Parathyroid adenoma (tissue), 2 donors: Measurements from ENCODE around the gene ARL6IP6.
"Not testable (repeated sequence)": the region's sequence is repeated elsewhere in the genome, so short reads cannot be mapped to it uniquely, and the experiment has no call there.

ENCODE experiments used
- H2AFZ ChIP-seq: fragments of 300-600 bp; sonication (generic); one replicate; pipeline ENCODE4 v1.7.0; 2017; ENCODE audit warnings: antibody characterized with exemption, mild to moderate bottlenecking
- H3K27ac ChIP-seq: fragments of 300-600 bp; sonication (generic); one replicate; pipeline ENCODE4 v1.7.0; 2017
- H3K27me3 ChIP-seq: fragments of 300-600 bp; sonication (generic); one replicate; pipeline ENCODE4 v1.7.0; 2017; ENCODE audit warnings: low read length; ENCODE audit not compliant: control insufficient read depth, insufficient read depth
- H3K36me3 ChIP-seq: fragments of 300-600 bp; sonication (generic); one replicate; pipeline ENCODE4 v1.7.0; 2017; ENCODE audit warnings: low read length; ENCODE audit not compliant: control insufficient read depth, insufficient read depth
- H3K4me1 ChIP-seq: fragments of 300-600 bp; sonication (generic); one replicate; pipeline ENCODE4 v1.7.0; 2017; ENCODE audit warnings: control low read depth
- H3K4me2 ChIP-seq: fragments of 300-600 bp; sonication (generic); one replicate; pipeline ENCODE4 v1.7.0; 2017; ENCODE audit warnings: low read length
- H3K4me3 ChIP-seq: fragments of 300-600 bp; sonication (generic); one replicate; pipeline ENCODE4 v1.7.0; 2017; ENCODE audit warnings: low read depth, low read length
- H3K79me2 ChIP-seq: fragments of 300-600 bp; sonication (generic); one replicate; pipeline ENCODE4 v1.7.0; 2017; ENCODE audit warnings: control low read depth
- H3K9ac ChIP-seq: fragments of 300-600 bp; sonication (generic); one replicate; pipeline ENCODE4 v1.7.0; 2017; ENCODE audit warnings: mild to moderate bottlenecking
- H3K9me3 ChIP-seq: fragments of 300-600 bp; sonication (generic); one replicate; pipeline ENCODE4 v1.7.0; 2017; ENCODE audit warnings: low read length; ENCODE audit not compliant: control insufficient read depth
- TF ChIP-seq, protein P1 (sequence below): fragments of 300-600 bp; sonication (generic); IDR thresholded peaks from one replicate; pipeline ENCODE4 v1.7.0; 2017; ENCODE audit warnings: antibody characterized with exemption, mild to moderate bottlenecking
- donor health status: primary hyperparathyroidism.

Gene ARL6IP6

GRCh38 chr2:152718909-152719645 lies 657 bp downstream of the ARL6IP6 start:
- Histone ChIP-seq H3K4me1 (peaks cover 4% of the 10 kb centered on the region), H3K27ac (peak overlapping the region; percentile 98), H2AFZ (peak overlapping the region; percentile 98), H3K27me3 (no peaks in the 10 kb centered on the region), H3K9ac (peak overlapping the region; percentile 70), H3K4me2 (peak overlapping the region; percentile 87), H3K9me3 (no peaks in the 10 kb centered on the region), H3K79me2 (peaks cover 34% of the 10 kb centered on the region), H3K4me3 (peak overlapping the region; percentile 100), H3K36me3 (no peaks in the 10 kb centered on the region)
- TF ChIP-seq, protein P1, sequence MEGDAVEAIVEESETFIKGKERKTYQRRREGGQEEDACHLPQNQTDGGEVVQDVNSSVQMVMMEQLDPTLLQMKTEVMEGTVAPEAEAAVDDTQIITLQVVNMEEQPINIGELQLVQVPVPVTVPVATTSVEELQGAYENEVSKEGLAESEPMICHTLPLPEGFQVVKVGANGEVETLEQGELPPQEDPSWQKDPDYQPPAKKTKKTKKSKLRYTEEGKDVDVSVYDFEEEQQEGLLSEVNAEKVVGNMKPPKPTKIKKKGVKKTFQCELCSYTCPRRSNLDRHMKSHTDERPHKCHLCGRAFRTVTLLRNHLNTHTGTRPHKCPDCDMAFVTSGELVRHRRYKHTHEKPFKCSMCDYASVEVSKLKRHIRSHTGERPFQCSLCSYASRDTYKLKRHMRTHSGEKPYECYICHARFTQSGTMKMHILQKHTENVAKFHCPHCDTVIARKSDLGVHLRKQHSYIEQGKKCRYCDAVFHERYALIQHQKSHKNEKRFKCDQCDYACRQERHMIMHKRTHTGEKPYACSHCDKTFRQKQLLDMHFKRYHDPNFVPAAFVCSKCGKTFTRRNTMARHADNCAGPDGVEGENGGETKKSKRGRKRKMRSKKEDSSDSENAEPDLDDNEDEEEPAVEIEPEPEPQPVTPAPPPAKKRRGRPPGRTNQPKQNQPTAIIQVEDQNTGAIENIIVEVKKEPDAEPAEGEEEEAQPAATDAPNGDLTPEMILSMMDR = no peak

- peaks cover 3% of the 10 kb centered on the region for H3K4me1 ChIP-seq
- no peak overlapping the region for H3K4me3 ChIP-seq
Observed at GRCh38 chr2:152720794-152721193, 2.4 kb downstream of the ARL6IP6 start.

DNA sequence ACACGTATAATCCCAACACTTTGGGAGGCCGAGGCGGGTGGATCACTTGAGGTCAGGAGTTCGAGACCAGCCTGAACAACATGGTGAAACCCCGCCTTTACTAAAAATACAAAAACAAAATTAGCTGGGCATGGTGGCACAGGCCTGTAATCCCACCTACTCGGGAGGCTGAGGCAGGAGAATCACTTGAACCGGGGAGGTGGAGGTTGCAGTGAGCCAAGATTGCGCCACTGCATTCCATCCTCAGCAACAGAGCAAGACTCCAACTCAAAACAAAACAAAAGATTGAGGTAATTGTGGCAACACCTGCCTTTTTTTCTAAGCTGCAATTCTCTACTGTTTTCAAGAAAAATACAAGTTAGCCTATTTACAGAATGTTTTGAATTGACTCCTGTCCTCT lies 4.2 kb downstream of the ARL6IP6 start:
- H3K4me2 ChIP-seq, H3K9me3 ChIP-seq, H3K36me3 ChIP-seq, H3K4me1 ChIP-seq, H3K9ac ChIP-seq, H2AFZ ChIP-seq, H3K27me3 ChIP-seq, H3K27ac ChIP-seq, H3K4me3 ChIP-seq, H3K79me2 ChIP-seq: not testable (repeated sequence)

More at GRCh38 chr2:152720794-152721193, 2.4 kb downstream of the ARL6IP6 start:
- Histone ChIP-seq H3K36me3 (no peaks in the 10 kb centered on the region), H3K27me3 (no peaks in the 10 kb centered on the region), H3K4me2 (no peak overlapping the region), H3K9me3 (no peaks in the 10 kb centered on the region), H3K27ac (no peak overlapping the region), H3K79me2 (peaks cover 21% of the 10 kb centered on the region), H3K9ac (no peak overlapping the region), H2AFZ (no peak overlapping the region)
- TF ChIP-seq, protein P1 = no peak

DNA sequence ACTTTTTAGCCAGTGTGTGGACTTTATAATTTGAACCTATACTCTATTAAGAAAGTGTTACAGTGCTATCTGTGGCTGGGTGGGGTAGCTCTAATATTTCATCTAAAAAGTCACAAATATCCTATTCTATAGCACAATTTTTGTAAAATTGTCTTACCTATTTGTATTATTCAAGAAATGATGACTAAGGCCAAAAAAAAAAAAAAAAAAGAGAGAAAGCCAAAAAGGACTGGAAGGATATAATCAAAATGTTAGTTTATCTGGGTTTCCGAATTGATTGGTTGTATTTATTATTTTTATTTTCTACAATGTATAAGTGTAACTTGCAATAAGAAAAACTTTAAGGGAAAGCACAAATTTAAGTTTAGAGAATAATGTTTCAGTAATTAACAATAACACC lies 5.5 kb downstream of the ARL6IP6 start:
- Histone ChIP-seq H3K4me1 (no peaks in the 10 kb centered on the region), H3K9ac (no peak overlapping the region), H3K9me3 (no peaks in the 10 kb centered on the region), H3K27me3 (no peaks in the 10 kb centered on the region), H2AFZ (no peak overlapping the region), H3K4me3 (no peak overlapping the region), H3K36me3 (no peaks in the 10 kb centered on the region), H3K79me2 (peaks cover 12% of the 10 kb centered on the region), H3K27ac (no peak overlapping the region), H3K4me2 (no peak overlapping the region)
- TF ChIP-seq, protein P1 = no peak

DNA sequence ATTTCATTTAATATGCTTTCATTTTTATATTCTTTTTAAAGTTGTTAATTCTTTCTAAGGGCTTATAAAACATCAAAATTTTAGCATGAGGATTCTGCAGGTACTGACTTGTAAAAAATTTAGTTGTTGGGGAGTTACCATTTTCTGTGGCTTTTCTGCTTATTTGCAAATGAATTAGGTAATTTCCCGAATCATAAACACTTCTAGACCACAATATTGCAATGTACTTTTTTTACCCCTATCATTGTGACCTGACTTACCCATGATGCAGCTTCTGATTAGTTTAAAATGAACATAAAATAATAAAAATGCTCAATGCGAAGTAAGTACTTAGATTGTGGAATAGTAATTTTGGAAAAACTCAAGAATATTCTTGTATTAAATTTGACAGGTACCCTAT lies 11.4 kb downstream of the ARL6IP6 start:
- Histone ChIP-seq H2AFZ (no peak overlapping the region), H3K4me2 (no peak overlapping the region), H3K9me3 (no peaks in the 10 kb centered on the region), H3K4me3 (no peak overlapping the region), H3K36me3 (no peaks in the 10 kb centered on the region), H3K27me3 (no peaks in the 10 kb centered on the region), H3K4me1 (no peaks in the 10 kb centered on the region), H3K79me2 (peaks cover 9% of the 10 kb centered on the region), H3K9ac (no peak overlapping the region), H3K27ac (no peak overlapping the region)
- TF ChIP-seq, protein P1 = no peak
